Measurements from ENCODE around the gene TAOK3.

GRCh38 chr12:118371321-118372282 is 1.1 kb downstream of the TAOK3 start:
- TF ChIP-seq, protein P1, sequence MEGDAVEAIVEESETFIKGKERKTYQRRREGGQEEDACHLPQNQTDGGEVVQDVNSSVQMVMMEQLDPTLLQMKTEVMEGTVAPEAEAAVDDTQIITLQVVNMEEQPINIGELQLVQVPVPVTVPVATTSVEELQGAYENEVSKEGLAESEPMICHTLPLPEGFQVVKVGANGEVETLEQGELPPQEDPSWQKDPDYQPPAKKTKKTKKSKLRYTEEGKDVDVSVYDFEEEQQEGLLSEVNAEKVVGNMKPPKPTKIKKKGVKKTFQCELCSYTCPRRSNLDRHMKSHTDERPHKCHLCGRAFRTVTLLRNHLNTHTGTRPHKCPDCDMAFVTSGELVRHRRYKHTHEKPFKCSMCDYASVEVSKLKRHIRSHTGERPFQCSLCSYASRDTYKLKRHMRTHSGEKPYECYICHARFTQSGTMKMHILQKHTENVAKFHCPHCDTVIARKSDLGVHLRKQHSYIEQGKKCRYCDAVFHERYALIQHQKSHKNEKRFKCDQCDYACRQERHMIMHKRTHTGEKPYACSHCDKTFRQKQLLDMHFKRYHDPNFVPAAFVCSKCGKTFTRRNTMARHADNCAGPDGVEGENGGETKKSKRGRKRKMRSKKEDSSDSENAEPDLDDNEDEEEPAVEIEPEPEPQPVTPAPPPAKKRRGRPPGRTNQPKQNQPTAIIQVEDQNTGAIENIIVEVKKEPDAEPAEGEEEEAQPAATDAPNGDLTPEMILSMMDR (conservative IDR thresholded peaks at IDR 0.05), result no peak
- no peak for TF ChIP-seq EZH2 (IDR thresholded peaks at IDR 0.05; ENCODE audit: low read depth)
